ENCODE measurements around the gene ADGRA1.
"Not testable (repeated sequence)": the region's sequence is repeated elsewhere in the genome, so short reads cannot be mapped to it uniquely, and the experiment has no call there.

ADGRA1 gene

GRCh38 chr10:133166504-133166827 lies 78.7 kb downstream of the ADGRA1 start:
- no peak overlapping the region for H3K4me3 ChIP-seq (ENCODE audit: extremely low read depth, insufficient read depth, low read length, poor library complexity, severe bottlenecking)
- H3K4me1 ChIP-seq (ENCODE audit: control insufficient read depth, insufficient read depth, low read length, poor library complexity, severe bottlenecking) = peaks cover 3% of the 10 kb centered on the region
- WGBS, 2 experiments (ENCODE audit: insufficient coverage in 2 of 2) = 91 to 92% methylated on average over 8 to 11 of the region's 11 CpGs
- no peaks in the 10 kb centered on the region for H3K9me3 ChIP-seq (ENCODE audit: control insufficient read depth, low read length)
- H3K36me3 ChIP-seq (ENCODE audit: control insufficient read depth, insufficient read depth, low read length) = no peaks in the 10 kb centered on the region
- no peak overlapping the region for H3K27ac ChIP-seq (ENCODE audit: low read depth, low read length, severe bottlenecking)

- no peaks in the 10 kb centered on the region for H3K9me3 ChIP-seq (ENCODE audit: control insufficient read depth, low read length)
- H3K27ac ChIP-seq (ENCODE audit: low read depth, low read length, severe bottlenecking) = no peak overlapping the region
- no peaks in the 10 kb centered on the region for H3K36me3 ChIP-seq (ENCODE audit: control insufficient read depth, insufficient read depth, low read length)
- 95 to 96% methylated on average over 62 to 66 of the region's 66 CpGs for WGBS, 2 experiments (ENCODE audit: insufficient coverage in 2 of 2)
- H3K4me3 ChIP-seq (ENCODE audit: extremely low read depth, insufficient read depth, low read length, poor library complexity, severe bottlenecking) = no peak overlapping the region
- H3K4me1 ChIP-seq (ENCODE audit: control insufficient read depth, insufficient read depth, low read length, poor library complexity, severe bottlenecking) = no peaks in the 10 kb centered on the region
Observed at GRCh38 chr10:133166828-133167692, 79.3 kb downstream of the ADGRA1 start.

GRCh38 chr10:133167693-133168616 lies 80.2 kb downstream of the ADGRA1 start:
- Histone ChIP-seq H3K27ac (ENCODE audit: low read depth, low read length, severe bottlenecking) (no peak overlapping the region), H3K4me1 (ENCODE audit: control insufficient read depth, insufficient read depth, low read length, poor library complexity, severe bottlenecking) (no peaks in the 10 kb centered on the region), H3K9me3 (ENCODE audit: control insufficient read depth, low read length) (no peaks in the 10 kb centered on the region), H3K36me3 (ENCODE audit: control insufficient read depth, insufficient read depth, low read length) (no peaks in the 10 kb centered on the region), H3K4me3 (ENCODE audit: extremely low read depth, insufficient read depth, low read length, poor library complexity, severe bottlenecking) (no peak overlapping the region)
- WGBS, 2 experiments (ENCODE audit: insufficient coverage in 2 of 2) = 92 to 93% methylated on average over 27 to 32 of the region's 37 CpGs

GRCh38 chr10:133168617-133169031 lies 80.9 kb downstream of the ADGRA1 start:
- Histone ChIP-seq H3K9me3 (ENCODE audit: control insufficient read depth, low read length) (no peaks in the 10 kb centered on the region), H3K36me3 (ENCODE audit: control insufficient read depth, insufficient read depth, low read length) (no peaks in the 10 kb centered on the region), H3K27ac (ENCODE audit: low read depth, low read length, severe bottlenecking) (no peak overlapping the region), H3K4me3 (ENCODE audit: extremely low read depth, insufficient read depth, low read length, poor library complexity, severe bottlenecking) (no peak overlapping the region), H3K4me1 (ENCODE audit: control insufficient read depth, insufficient read depth, low read length, poor library complexity, severe bottlenecking) (no peaks in the 10 kb centered on the region)
- WGBS, 2 experiments (ENCODE audit: insufficient coverage in 2 of 2) = 93 to 97% methylated on average over 10 to 14 of the region's 14 CpGs

- H3K4me1 ChIP-seq (ENCODE audit: control insufficient read depth, insufficient read depth, low read length, poor library complexity, severe bottlenecking) = no peaks in the 10 kb centered on the region
- WGBS, 2 experiments (ENCODE audit: insufficient coverage in 2 of 2) = 94 to 97% methylated on average over 25 to 30 of the region's 30 CpGs
- no peak overlapping the region for H3K4me3 ChIP-seq (ENCODE audit: extremely low read depth, insufficient read depth, low read length, poor library complexity, severe bottlenecking)
- H3K27ac ChIP-seq (ENCODE audit: low read depth, low read length, severe bottlenecking) = no peak overlapping the region
- no peaks in the 10 kb centered on the region for H3K36me3 ChIP-seq (ENCODE audit: control insufficient read depth, insufficient read depth, low read length)
- no peaks in the 10 kb centered on the region for H3K9me3 ChIP-seq (ENCODE audit: control insufficient read depth, low read length)
Observed at GRCh38 chr10:133169173-133169947, 81.6 kb downstream of the ADGRA1 start.

GRCh38 chr10:133170092-133170491 lies 82.4 kb downstream of the ADGRA1 start:
- Histone ChIP-seq H3K4me3 (ENCODE audit: extremely low read depth, insufficient read depth, low read length, poor library complexity, severe bottlenecking) (no peak overlapping the region), H3K4me1 (ENCODE audit: control insufficient read depth, insufficient read depth, low read length, poor library complexity, severe bottlenecking) (no peaks in the 10 kb centered on the region), H3K36me3 (ENCODE audit: control insufficient read depth, insufficient read depth, low read length) (no peaks in the 10 kb centered on the region), H3K27ac (ENCODE audit: low read depth, low read length, severe bottlenecking) (no peak overlapping the region), H3K9me3 (ENCODE audit: control insufficient read depth, low read length) (no peaks in the 10 kb centered on the region)
- 95 to 96% methylated on average over 10 to 17 of the region's 17 CpGs for WGBS, 2 experiments (ENCODE audit: insufficient coverage in 2 of 2)

GRCh38 chr10:133173860-133174640 lies 86.3 kb downstream of the ADGRA1 start:
- 94% methylated on average over 13 to 14 of the region's 15 CpGs for WGBS, 2 experiments (ENCODE audit: insufficient coverage in 2 of 2)
- H3K4me3 ChIP-seq (ENCODE audit: extremely low read depth, insufficient read depth, low read length, poor library complexity, severe bottlenecking) = no peak overlapping the region
- peaks cover 8% of the 10 kb centered on the region for H3K9me3 ChIP-seq (ENCODE audit: control insufficient read depth, low read length)
- no peaks in the 10 kb centered on the region for H3K36me3 ChIP-seq (ENCODE audit: control insufficient read depth, insufficient read depth, low read length)
- H3K4me1 ChIP-seq (ENCODE audit: control insufficient read depth, insufficient read depth, low read length, poor library complexity, severe bottlenecking) = no peaks in the 10 kb centered on the region
- H3K27ac ChIP-seq (ENCODE audit: low read depth, low read length, severe bottlenecking) = no peak overlapping the region

- H3K4me1 ChIP-seq (ENCODE audit: control insufficient read depth, insufficient read depth, low read length, poor library complexity, severe bottlenecking) = no peaks in the 10 kb centered on the region
- no peak overlapping the region for H3K27ac ChIP-seq (ENCODE audit: low read depth, low read length, severe bottlenecking)
- peaks cover 8% of the 10 kb centered on the region for H3K9me3 ChIP-seq (ENCODE audit: control insufficient read depth, low read length)
- WGBS, 2 experiments (ENCODE audit: insufficient coverage in 2 of 2) = 60 to 62% methylated on average over 3 of the region's 3 CpGs
- no peak overlapping the region for H3K4me3 ChIP-seq (ENCODE audit: extremely low read depth, insufficient read depth, low read length, poor library complexity, severe bottlenecking)
- H3K36me3 ChIP-seq (ENCODE audit: control insufficient read depth, insufficient read depth, low read length) = no peaks in the 10 kb centered on the region
Observed at GRCh38 chr10:133174689-133175263, 87.1 kb downstream of the ADGRA1 start.

GRCh38 chr10:133175624-133176023 lies 87.9 kb downstream of the ADGRA1 start:
- H3K4me3 ChIP-seq (ENCODE audit: extremely low read depth, insufficient read depth, low read length, poor library complexity, severe bottlenecking); H3K9me3 ChIP-seq (ENCODE audit: control insufficient read depth, low read length); H3K27ac ChIP-seq (ENCODE audit: low read depth, low read length, severe bottlenecking); H3K4me1 ChIP-seq (ENCODE audit: control insufficient read depth, insufficient read depth, low read length, poor library complexity, severe bottlenecking); H3K36me3 ChIP-seq (ENCODE audit: control insufficient read depth, insufficient read depth, low read length): not testable (repeated sequence)
- 87 to 91% methylated on average over 4 of the region's 4 CpGs for WGBS, 2 experiments (ENCODE audit: insufficient coverage in 2 of 2)

Measured in mesodermal cell (in vitro differentiated cells).